GM21390 (cell line): Measurements from ENCODE around the gene LCE2C.
"Not testable (repeated sequence)": the region's sequence is repeated elsewhere in the genome, so short reads cannot be mapped to it uniquely, and the experiment has no call there.

ENCODE experiments used
- ATAC-seq: cut with Tn5 transposase; IDR thresholded peaks from one replicate; pipeline ENCODE4 v1.9.1; 2021; ENCODE audit not compliant: unreplicated experiment

The LCE2C gene, protein sequence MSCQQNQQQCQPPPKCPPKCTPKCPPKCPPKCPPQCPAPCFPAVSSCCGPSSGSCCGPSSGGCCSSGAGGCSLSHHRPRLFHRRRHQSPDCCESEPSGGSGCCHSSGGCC

DNA sequence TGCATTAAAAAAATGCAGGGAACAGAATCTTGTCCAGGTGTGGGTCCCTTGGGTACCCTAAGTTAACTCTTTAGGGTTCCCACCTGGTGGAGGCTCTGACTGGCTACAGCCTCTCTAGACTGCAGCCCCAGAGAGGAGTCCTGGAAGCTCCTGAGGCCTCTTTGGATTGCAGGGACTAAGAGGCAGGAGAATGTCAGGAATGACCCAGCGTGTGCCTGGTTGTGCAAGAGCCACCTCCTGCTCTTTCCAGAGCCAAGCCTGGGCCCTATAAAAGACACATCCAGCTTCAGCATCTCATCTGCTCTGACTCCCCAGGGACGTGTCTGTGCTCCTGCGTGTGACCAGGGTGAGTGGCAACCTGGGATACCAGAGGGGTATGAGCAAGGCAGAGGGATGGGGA, at the start of gene LCE2C:
TSS of gene LCE2C (plus strand) at position 297 of the 400 bp plus-strand sequence. CDS start 737 bp downstream, outside the sequence.
- ATAC-seq: not testable (repeated sequence)

DNA sequence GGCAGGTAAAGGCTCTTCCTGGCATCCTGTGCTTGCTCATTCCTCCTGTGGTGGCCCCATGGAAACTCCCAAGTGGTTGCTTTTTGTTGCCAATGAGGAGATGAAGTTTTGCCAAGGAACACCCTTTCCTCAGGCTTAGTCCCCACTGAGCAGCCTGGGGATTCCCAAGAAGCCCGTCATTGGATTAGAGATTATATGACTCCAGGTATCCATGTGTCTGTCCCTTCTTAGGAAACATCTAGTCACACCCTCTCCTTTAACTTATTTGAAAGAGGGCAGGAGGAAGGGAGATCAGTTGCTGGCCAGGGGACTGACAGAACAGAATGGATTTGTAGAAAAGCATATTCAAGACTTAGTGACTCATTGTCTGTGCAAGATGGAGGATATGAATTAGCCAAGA, 48.3 kb upstream of the LCE2C start:
- no peak for ATAC-seq

DNA sequence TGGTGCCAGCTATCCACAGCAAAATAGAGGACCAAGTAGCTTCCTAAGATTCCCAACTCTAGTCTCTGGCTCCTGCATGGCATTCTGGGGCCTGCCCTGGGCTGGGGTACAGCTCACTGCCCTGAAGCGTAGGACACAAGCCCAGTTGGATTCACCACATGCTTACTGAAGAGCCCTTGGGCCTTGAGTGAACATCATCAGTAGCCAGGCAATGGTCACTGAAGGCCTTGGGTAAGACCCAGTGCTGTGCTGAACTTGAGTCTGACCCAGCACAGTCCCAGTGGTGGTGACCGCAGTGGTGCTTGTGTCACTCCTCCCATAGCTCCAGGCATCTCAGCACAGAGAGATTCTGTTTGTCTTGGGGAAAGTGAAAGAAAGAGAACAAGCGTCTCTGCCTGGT, 44.5 kb upstream of the LCE2C start:
- ATAC-seq: no peak

DNA sequence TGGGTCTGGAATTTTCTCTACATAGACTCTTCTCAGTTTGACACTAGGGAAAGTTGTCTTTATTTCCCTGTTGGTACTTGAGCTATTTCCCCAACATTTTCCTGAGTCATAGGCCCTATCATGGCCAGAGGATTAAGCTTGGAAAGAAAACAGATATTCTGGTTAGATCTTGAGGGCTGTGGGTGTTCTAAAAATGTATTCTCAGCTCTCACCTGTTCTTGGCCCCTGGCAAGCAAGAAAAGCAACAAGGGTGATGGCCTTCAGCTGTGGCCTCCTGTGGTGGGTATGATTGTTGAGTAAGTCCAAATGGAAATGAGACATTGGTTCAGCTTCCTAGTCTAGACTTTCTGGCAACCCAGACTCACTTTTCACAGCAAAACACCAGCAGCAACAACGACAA, 34.7 kb upstream of the LCE2C start:
- ATAC-seq: no peak

DNA sequence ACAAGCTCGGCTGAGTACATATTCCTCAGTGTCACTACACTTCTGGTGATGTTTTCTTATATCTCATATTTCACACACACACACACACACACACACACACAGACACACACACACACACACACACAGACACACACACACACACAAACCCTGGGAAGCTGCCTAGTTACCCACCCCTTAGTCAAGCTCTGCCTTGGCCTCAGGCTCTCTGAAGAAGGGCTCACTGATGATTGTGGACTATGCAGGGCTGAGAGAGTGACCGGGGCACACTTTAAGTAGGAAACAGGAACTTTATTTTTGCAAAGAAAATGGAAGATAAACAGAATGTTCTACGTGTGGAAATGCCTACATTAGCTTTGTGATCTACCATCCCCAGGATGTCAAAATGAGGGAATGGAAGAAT, 31.1 kb upstream of the LCE2C start:
- no peak for ATAC-seq

DNA sequence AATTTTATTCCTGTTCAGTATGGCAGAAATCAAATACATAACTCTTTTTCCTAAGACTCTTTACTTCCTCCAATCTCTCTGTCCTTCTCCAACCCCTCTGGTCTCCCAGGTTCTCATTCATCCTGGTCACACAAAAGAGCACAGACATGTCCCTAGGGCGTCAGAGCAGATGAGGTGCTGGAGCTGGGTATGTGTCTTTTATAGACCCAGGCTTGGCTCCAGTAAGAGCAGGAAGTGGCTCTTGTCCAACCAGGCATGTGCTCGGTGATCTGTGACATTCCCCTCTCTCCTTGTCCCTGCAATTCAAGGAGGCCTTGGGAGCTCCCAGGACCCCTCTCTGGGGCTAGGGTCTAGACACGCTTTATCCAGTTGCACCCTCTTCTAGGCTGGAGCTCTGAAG, 29.9 kb upstream of the LCE2C start:
- ATAC-seq: no peak

DNA sequence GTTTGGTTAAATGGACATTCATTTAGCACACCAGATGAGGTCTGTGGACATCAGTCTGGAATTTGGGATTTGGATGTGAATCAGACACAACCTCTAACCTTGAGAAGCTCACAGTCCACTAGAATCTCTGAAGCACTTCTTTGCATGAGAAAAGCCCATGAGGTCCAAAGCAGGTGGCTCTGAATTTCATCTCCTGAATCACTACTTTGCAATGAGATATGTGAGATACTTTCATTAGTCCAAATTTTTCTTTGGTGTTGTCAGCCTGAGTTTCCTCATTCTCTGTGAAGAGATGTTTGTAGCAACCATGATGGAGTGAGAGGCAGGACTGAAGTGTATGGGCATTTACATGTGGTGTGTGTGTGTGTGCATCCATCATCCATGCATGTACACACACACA, 28.4 kb upstream of the LCE2C start:
- ATAC-seq: no peak

DNA sequence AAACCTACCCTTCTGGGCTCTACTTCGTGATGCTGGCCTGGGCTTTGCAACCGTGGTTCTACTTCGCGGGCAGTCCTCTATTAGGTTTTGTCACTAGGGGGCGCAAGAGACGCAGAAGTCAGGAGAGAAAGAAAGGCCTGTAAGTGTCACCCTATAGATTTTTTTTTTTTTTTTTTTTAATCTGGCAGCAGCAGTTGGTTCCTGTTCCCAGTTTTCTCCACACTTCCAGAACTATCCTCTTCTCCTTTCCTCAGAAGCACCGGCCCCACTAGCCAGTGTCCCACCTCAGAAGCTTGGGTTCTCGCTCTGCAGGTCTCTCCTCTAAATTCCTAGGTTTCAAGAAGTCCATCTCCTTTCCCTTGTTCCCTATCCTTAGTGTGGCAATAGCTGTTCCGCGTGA, 21.0 kb upstream of the LCE2C start:
- ATAC-seq: no peak

DNA sequence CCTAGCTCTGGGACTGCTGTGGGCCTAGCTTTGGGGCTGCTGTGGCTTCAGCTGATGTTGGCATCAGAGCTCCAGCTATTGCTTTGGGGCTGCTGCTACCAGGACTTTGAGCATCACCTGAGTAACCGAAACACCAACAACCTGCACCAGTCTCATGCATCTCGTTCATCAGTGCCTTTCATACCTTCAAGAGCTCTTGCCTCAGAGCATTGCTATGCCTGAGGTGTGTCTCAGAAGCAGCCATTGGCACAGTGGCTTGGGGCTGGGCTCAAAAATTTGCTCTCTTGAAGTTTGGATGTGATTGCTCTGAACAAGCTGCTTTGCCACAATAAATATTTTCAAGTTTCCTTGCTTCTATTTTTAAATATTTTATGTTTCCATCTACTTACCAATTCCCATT, 18.6 kb upstream of the LCE2C start:
- no peak for ATAC-seq

DNA sequence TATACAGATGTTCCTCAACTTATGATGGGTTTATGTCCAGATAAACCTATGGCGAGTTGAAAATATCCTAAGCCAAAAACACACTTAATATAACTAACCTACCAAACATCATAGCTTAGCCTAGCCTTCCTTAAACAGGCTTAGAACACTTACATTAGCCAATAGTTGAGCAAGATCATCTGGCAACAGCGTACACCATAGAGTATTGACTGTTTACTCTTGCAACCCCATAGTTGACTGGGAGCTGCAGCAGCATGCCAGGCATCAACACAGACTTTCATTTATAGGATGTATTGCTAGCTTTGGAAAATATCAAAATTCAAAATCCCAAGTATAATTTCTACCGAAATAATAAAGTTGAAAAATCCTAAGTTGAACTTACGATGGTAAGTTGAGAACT, 17.4 kb upstream of the LCE2C start:
- no peak for ATAC-seq

DNA sequence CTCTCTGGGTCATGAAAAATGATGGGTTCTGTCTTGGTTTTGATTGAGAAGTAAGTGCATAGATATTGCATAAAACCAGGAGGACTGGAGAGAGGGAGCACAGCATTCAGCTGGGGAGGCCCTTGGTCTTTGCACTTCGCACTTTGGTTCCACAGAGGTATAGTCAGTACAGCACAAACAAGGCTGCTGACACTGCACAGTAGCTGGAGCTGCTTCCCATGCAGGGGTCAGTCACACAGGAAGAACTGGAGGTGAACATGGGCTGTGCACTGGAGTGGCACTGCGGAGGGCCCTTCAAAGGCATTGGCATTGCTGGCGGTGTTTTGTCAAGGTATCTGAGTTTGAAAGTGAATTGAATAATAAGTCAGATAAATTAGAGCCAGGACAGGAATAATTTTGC, 16.4 kb upstream of the LCE2C start:
- no peak for ATAC-seq

DNA sequence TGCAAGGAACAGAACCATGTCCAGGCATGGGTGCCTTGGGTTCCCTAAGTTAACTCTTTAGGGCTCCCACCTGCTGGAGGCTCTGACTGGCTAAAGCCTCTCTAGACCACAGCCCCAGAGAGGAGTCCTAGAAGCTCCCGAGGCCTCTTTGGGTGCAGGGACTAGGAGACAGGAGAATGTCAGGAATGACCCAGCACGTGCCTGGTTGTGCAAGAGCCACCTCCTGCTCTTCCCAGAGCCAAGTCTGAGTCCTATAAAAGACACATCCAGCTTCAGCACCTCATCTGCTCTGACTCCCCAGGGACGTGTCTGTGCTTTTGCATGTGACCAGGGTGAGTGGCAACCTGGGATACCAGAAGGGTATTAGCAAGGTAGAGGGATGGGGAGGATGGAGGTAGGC, 12.0 kb upstream of the LCE2C start, which contains the start of gene LCE2D:
TSS of gene LCE2D (plus strand) at position 283 of the 400 bp plus-strand sequence. CDS start 726 bp downstream, outside the sequence.
- ATAC-seq: no peak

DNA sequence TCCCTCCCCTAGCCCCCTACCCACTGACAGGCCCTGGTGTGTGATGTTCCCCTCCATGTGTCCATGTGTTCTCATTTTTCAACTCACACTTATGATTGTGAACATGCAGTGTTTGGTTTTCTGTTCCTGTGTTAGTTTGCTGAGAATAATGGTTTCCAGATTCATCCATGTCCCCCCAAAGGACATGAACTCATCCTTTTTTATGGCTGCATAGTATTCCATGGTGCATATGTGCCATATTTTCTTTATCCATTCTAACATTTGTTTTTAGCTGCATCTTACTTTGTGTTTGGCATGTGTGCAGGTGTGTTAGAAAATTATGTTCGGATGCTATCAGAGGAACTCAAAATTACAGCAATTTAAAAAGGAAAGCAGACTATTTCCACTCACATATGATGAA, 8.9 kb upstream of the LCE2C start:
- ATAC-seq: not testable (repeated sequence)

DNA sequence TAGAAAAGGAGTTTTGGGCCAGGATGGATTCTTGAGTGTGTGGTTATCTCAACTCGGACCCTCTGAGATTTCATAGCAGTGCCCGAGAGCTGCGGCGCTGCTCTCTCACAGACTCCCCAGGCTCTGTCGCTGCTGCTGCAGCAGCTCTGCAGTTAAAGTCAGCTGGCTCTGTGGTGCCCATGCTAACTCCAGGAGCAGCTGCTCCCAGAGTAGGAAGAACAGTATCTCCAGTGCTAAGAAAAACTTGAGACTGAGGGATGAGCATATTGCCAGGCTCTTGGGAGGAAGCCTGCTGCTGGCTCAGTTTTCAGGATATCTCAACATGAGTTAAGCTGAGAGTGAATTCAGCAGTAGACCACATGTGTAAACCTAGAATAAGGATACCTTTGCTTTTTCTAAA, 7.4 kb upstream of the LCE2C start:
- ATAC-seq: no peak

DNA sequence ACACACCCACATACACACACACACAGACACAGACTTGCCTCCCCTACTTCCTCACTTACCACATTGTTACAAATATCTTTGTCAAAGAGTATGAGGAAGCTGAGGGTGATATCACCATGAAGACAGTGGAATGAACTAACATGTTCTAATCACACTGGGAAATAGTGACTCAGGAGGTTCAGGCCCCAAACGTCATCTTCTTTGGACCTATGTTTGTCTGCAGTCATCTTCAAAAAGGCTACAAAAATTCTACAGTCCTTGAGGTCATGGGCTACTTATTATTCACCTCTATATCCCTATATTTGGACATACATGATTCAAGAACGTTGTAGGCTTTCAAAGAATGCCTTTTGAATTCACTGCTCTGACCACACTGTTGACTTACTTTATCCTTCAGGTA, 2.1 kb upstream of the LCE2C start:
- no peak for ATAC-seq

DNA sequence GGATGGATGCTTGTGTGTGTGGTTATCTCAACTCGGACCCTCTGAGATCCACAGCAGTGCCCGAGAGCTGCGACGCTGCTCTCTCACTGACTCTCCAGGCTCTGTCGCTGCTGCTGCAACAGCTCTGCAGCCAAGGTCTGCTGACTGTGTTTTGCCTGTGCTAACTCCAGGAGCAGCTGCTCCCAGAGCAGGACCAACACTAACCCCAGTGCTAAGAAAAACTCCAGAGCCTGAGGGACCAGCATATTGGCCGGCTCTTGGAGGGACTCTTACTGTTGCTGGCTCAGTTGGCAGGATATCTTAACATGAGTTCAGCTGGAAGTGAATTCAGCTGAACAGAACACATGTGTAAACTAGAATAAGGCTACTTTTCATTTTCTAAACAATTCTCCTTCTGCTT, 4.4 kb downstream of the LCE2C start:
- no peak for ATAC-seq

DNA sequence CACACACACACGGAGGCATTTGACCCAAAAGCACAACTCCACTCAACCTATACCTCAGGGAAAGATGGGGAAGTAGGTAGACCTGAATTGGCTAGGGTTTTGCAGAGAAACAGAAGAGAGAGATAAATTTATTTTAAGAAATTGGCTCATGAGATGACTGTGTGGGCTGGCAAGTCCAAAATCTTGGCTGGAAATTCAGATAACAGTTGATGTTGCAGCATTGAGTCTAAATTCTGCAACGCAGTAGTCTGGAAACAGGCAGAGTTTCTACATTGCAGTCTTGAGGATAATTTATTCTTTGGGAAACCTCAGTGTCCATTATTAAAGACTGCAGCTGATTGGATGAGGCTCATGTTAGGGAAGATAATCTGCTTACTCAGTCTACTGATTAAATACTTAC, 6.5 kb downstream of the LCE2C start:
- ATAC-seq: no peak

DNA sequence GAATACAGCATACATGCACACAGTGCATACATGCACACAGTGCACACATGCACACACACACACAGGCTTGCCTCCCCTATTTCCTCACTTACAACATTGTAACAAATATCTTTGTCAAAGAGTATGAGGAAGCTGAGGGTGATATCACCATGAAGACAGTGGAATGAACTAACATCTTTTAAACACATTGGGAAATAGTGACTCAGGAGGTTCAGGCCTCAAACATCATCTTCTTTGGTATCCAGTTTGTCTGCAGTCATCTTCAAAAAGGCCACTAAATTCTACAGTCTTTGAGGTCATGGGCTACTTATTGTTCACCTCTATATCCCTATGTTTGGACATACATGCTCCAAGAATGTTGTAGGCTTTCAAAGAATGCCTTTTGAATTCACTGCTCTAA, 8.8 kb downstream of the LCE2C start:
- ATAC-seq: no peak

DNA sequence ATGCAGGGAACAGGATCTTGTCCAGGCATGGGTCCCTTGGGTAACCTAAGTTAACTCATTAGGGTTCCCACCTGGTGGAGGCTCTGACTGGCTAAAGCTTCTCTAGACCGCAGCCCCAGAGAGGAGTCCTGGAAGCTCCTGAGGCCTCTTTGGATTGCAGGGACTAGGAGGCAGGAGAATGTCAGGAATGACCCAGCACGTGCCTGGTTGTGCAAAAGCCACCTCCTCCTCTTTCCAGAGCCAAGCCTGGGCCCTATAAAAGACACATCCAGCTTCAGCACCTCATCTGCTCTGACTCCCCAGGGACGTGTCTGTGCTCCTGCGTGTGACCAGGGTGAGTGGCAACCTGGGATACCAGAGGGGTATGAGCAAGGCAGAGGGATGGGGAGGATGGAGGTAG, 10.7 kb downstream of the LCE2C start, which contains the start of gene LCE2B:
TSS of gene LCE2B (plus strand) at position 301 of the 400 bp plus-strand sequence. CDS start 721 bp downstream, outside the sequence.
- ATAC-seq: not testable (repeated sequence)

DNA sequence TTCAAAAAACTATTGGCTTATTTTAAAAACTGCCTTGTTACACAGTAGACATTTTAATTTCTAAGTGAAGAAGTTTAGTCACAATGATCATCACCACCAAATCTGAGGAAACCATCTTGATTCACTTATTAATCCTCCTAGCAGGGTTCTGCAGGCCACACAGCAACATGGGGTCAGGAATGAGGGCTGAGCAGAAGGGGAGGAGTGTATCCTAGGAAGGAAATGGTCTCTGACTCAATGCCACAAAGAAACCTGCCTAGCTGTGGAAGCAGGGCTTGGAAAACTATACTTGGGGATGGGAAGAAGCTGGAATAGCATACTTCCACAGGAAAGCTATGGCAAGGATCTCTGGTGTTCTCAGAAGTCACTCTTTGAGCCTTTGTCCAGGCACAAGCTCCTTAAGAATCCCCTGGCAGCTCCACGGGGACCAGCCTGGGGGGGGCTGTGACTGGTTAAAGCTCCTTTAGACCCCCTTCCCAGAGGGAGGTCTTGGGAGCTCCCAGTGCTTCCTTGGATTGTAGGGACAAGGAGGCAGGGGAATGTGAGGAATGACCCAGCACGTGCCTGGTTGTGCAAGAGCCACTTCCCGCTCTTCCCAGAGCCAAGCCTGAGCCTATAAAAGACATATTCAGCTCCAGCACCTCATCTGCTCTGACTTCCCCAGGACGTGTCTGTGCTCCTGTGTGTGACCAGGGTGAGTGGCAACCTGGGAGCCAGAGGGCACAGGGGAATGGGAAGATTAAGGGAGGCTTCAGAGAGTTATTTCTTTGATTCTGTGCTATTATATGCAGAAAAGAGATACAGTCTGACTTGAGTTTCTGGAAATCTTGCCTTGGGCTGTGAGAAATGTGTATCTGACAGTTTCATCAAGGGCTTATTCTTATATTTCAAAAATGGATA, 22.9 kb downstream of the LCE2C start, which contains the start of gene LCE2A:
TSS of gene LCE2A (plus strand) at position 645 of the 900 bp plus-strand sequence. CDS start 557 bp downstream, outside the sequence.
- no peak for ATAC-seq

DNA sequence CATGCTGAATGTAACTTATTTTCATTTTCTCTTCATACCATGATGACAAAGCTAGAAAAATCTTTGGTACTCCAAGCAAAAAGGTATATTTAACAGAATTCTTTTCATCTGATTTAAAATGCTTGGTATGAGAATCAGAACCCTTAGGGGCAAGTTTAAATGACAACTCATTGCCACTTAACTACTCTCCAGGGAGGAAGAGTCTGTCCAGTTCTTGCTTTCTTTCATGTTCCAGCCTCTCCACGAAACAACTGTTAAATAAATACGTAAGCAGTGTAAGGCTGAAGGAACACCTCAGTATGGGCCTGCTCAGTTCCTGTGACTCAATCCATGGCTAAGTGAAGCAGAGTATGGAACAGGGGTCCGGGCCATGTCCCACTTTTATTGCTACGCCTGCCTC, 24.7 kb downstream of the LCE2C start:
- ATAC-seq: no peak

DNA sequence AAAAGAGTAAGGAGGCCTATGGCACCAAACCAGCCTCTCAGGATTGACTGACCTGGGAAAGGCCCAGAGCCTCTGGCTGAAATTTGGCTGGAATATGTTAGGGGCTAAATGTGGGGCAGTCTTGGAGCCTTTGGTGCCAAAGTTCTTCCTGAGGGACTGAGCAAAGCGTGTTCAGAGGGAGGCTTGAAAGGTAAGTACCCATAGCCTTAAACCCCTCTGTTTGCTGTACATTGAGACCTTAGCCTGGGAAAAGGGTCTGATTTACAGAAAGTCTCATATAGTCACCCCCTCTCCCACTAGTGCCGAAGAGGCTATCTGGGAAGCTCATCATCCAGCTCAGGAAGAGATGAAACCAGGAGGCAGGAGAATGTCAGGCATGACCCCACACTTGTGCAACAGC, 32.8 kb downstream of the LCE2C start, which contains the start of gene LCE4A:
TSS of gene LCE4A (plus strand) at position 301 of the 400 bp plus-strand sequence. CDS start 916 bp downstream, outside the sequence.
- ATAC-seq: no peak
